HG03039 (cell line): ENCODE results near the gene RNF114.
"Not testable (repeated sequence)": the region's sequence is repeated elsewhere in the genome, so short reads cannot be mapped to it uniquely, and the experiment has no call there.

ENCODE experiments used
- ATAC-seq: cut with Tn5 transposase; IDR thresholded peaks from one replicate; pipeline ENCODE4 v1.9.1; 2021; ENCODE audit warnings: mild to moderate bottlenecking, moderate library complexity; ENCODE audit not compliant: unreplicated experiment

The RNF114 gene

GRCh38 chr20:49925901-49926454, 10.2 kb upstream of the RNF114 start:
- no peak for ATAC-seq

- no peak for ATAC-seq
Measured at GRCh38 chr20:49928411-49929141, 7.6 kb upstream of the RNF114 start.

GRCh38 chr20:49929142-49929494, 7.1 kb upstream of the RNF114 start:
- no peak for ATAC-seq

GRCh38 chr20:49935746-49936152, 448 bp upstream of the RNF114 start:
- ATAC-seq, result peak; percentile 8

GRCh38 chr20:49937027-49937929, 1.1 kb downstream of the RNF114 start:
- no peak for ATAC-seq

GRCh38 chr20:49938173-49939163, 2.3 kb downstream of the RNF114 start:
- no peak for ATAC-seq

- no peak for ATAC-seq
Measured at GRCh38 chr20:49941456-49941855, 5.3 kb downstream of the RNF114 start.

- ATAC-seq, result no peak
Measured at GRCh38 chr20:49942303-49942702, 6.1 kb downstream of the RNF114 start.

GRCh38 chr20:49942942-49943341, 6.7 kb downstream of the RNF114 start:
- ATAC-seq, result no peak

- ATAC-seq, result no peak
Measured at GRCh38 chr20:49945306-49945700, 9.1 kb downstream of the RNF114 start.

GRCh38 chr20:49945701-49946477, 9.7 kb downstream of the RNF114 start:
- no peak for ATAC-seq

- ATAC-seq, result no peak
Measured at GRCh38 chr20:49948178-49948577, 12.0 kb downstream of the RNF114 start.

GRCh38 chr20:49948809-49949507, 12.8 kb downstream of the RNF114 start:
- ATAC-seq, result no peak

- no peak for ATAC-seq
Measured at GRCh38 chr20:49951151-49951550, 15.0 kb downstream of the RNF114 start.

- no peak for ATAC-seq
Measured at GRCh38 chr20:49955167-49955566, 19.0 kb downstream of the RNF114 start.

GRCh38 chr20:49955830-49956396, 19.7 kb downstream of the RNF114 start:
- ATAC-seq, result not testable (repeated sequence)

- ATAC-seq, result no peak
Measured at GRCh38 chr20:49956689-49957088, 20.5 kb downstream of the RNF114 start.

- ATAC-seq, result not testable (repeated sequence)
Measured at GRCh38 chr20:49957089-49957938, 21.1 kb downstream of the RNF114 start.
